Ovary (tissue), 3 donors: ENCODE results near the gene NKIRAS2.

Experiments
- POLR2A ChIP-seq: fragments of 450-650 bp; IDR thresholded peaks from one replicate; pipeline ENCODE4 v1.6.1; 2017; ENCODE audit warnings: antibody characterized with exemption, mild to moderate bottlenecking, moderate library complexity
- TF ChIP-seq, protein P1 (sequence below), 3 donors: fragments of 450-650 bp in 2 of 3; fragments of 200-600 bp in 1 of 3; IDR thresholded peaks; one replicate each; pipeline versions ENCODE4 v1.5.1 to v1.8.0; 2016 to 2022; ENCODE audit warnings: antibody characterized with exemption in 3 of 3, mild to moderate bottlenecking in 1 of 3
- donor health status: DM: no; HTN: no; CAD: no.

DNA sequence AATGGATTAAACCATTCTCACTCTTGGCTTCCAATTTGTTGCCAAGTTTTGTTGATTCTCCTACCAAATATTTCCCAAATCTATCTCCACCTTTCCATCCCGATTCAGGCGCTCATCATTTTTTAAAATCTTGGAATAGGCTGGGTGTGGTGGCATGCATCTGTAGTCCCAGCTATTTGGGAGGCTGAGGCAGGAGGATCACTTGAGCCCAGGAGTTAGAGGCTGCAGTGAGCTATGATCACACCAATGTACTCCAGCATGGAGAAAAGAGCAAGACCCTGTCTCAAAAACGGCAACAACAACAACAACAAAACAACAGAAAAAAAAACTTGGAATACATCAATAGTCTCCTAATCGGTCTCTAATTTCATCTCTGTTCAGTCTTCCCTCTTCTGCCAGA is 902 bp upstream of the NKIRAS2 start:
- no peak for TF ChIP-seq POLR2A
- TF ChIP-seq, protein P1, sequence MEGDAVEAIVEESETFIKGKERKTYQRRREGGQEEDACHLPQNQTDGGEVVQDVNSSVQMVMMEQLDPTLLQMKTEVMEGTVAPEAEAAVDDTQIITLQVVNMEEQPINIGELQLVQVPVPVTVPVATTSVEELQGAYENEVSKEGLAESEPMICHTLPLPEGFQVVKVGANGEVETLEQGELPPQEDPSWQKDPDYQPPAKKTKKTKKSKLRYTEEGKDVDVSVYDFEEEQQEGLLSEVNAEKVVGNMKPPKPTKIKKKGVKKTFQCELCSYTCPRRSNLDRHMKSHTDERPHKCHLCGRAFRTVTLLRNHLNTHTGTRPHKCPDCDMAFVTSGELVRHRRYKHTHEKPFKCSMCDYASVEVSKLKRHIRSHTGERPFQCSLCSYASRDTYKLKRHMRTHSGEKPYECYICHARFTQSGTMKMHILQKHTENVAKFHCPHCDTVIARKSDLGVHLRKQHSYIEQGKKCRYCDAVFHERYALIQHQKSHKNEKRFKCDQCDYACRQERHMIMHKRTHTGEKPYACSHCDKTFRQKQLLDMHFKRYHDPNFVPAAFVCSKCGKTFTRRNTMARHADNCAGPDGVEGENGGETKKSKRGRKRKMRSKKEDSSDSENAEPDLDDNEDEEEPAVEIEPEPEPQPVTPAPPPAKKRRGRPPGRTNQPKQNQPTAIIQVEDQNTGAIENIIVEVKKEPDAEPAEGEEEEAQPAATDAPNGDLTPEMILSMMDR (IDR thresholded peaks at IDR 0.05) = no peak
